Measurements from ENCODE around the gene PMCH.
"Not testable (repeated sequence)": the region's sequence is repeated elsewhere in the genome, so short reads cannot be mapped to it uniquely, and the experiment has no call there.

The PMCH gene, protein sequence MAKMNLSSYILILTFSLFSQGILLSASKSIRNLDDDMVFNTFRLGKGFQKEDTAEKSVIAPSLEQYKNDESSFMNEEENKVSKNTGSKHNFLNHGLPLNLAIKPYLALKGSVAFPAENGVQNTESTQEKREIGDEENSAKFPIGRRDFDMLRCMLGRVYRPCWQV

GRCh38 chr12:102197789-102198188 lies at the start of gene PMCH:
TSS of gene PMCH (minus strand) at chr12:102197833. CDS start at chr12:102197770, 63 bp downstream.
- no peak for FAIRE-seq

- FAIRE-seq = not testable (repeated sequence)
These were observed 43.2 kb upstream of the PMCH start for GRCh38 chr12:102240859-102241258.

DNA sequence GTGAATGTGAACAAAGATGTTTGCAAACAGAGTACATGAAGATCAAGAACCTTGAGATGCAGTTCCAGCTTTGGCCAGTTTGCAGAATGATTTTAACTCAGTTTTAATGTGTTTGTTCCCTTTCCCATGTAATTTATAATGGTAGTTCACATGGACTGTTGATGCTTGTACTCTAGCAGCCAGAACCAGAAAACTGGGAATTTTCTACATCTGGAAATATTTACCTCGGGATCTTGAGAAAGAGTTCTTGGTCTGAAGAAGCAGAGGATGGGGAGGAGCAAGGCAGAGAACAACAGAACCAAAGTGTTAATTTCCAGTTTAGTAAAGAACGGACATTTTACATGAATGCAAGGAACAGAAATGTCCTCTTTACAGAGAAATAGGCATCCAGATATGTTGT lies 37.0 kb upstream of the PMCH start:
- FAIRE-seq = no peak

GRCh38 chr12:102232446-102232845 lies 34.8 kb upstream of the PMCH start:
- no peak for FAIRE-seq

GRCh38 chr12:102232036-102232435 lies 34.4 kb upstream of the PMCH start:
- FAIRE-seq = no peak

DNA sequence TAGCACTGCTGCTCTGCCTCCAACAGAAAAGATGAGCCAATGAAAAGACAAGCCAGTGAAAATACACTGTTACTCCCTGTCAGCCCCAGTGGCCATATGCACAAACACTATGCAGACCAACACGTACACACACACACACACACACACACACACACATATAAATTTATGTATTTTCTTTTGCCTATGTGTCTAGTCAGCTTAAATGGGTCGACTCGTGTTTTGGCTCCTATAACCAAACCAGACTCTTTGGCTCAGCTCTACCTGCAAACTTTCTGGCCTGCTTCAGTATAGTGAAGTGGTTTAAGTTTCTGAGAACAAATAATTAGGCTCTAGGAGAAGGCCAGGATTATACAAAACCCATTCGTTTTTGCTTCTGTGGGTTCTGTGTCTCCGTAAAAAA lies 30.3 kb upstream of the PMCH start:
- FAIRE-seq = no peak

DNA sequence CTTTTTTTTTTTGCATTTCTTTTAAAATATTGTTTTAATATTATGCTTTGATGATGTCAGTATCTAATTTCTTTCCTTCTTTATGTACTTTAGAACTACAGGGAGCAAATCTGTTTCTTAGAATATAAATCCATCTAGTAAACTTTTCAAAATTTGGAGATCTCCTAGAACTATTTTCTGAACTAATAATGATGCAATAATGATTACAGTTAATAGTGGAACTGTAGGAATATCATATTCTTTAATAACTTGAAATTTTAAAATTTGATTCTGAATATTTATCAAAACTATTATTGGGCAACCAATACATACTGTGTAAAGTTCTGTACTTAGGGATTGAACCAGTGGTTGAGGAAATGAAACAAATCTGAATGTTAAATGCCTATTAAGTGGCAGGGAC lies 23.1 kb upstream of the PMCH start:
- no peak for FAIRE-seq

DNA sequence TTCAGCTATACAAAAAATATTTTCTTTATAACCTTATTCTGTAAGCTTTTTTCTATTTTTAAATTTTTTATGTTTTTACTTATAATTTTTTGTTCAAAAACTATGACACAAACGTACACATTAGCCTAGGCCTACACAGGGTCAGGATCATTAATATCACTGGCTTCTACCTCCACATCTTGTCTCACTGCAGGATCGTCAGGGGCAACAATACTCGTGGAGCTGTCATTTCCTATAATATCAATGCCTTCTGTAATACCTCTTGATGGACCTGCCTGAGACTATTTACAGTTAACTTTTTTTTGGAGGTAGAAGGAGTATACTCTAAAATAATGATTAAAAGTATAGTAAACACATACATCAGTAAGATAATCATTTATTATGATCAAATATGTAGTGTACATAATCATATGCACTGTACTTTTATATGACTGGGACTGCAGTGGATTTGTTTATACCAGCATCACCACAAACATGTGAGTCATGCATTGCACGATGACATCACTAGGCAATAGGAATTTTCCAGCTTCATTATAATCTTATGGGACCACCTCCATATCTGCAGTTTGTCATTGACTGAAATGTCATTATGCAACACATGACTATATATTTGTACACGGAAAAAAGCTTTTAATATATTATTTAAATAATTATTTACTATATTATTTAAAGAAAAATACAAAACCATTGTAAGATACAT lies 18.5 kb upstream of the PMCH start:
- no peak for FAIRE-seq

DNA sequence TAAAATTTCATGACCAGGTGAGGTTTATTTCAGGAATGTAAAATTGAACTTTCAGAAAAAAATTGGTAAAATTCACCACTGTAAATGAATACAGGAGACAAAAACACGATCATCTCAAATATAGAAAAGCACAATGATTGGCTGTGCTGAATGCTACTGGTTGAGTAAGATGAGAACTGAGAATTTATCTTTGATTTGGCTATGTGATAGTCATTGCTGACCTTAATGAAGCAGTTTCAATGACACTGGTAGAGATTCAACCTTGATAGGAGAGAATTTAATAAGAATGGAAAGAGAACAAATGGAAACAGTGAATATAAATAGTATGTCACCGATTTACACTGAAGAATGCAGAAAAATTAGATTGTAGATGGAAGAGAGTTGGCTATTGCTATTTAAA lies 6.4 kb upstream of the PMCH start:
- FAIRE-seq = no peak

DNA sequence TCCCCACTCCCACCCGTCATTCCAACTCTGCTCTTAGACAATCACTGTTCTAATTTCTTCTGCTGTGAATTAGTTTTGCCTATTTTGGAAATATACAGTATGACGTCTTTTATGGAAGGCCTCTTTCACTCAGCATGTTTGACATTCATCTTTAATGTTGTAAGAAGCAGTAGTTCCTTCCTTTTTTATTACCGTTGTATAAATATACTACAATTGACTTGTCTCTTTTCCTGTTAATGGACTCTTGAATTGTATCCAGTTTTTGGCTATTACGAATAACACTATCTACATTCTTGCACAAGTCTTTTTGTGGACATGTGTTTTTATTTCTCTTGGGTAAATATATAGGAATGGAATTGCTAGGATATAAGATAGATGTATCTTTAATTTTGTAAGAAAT lies 4.9 kb upstream of the PMCH start:
- FAIRE-seq = no peak

DNA sequence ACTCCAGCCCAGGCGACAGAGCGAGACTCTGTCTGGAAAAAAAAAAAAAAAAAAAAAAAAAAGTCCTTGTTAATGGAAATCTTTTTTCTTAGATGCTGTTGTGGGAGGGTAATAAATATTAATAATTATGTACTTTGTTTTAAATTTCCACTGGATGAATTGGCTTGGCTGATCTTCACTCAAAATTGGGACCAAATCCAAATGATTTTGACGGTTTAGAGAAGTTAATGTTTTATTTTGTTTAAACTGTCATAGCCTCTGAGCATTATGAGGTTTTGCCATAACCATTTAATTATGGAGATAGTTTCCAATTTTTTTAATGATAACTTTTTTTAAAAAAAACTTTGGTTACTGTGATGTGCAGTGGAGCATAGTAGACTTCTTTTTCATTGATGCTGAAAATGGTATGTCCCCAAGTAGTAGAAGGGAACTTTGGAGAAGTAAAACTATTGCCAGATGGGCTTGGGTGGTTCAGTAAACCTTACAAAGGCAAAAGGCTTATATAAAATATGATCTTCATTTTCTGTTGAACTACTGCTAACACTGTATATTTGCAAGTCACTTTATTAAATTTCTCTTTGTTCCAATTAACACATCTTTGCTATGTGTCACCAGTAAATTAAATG lies 3.9 kb upstream of the PMCH start:
- FAIRE-seq = no peak

DNA sequence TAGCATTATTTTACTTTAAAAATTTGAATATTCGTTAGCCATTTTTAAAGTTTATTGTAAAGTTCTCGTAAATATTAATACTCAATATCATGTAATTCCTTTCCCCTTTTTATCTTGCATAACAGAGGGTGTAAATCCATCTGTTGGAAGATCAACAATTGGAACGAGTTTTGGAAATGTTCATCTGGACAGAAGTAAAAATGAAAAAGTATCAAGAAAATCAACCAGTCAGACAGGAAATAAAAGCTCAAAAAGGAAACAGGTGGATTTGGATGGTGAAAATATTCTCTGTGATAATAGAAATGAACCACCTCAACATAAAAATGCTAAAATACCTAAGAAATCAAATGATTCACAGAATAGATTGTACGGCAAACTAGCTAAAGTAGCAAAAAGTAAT lies 1.8 kb downstream of the PMCH start:
- FAIRE-seq = no peak

DNA sequence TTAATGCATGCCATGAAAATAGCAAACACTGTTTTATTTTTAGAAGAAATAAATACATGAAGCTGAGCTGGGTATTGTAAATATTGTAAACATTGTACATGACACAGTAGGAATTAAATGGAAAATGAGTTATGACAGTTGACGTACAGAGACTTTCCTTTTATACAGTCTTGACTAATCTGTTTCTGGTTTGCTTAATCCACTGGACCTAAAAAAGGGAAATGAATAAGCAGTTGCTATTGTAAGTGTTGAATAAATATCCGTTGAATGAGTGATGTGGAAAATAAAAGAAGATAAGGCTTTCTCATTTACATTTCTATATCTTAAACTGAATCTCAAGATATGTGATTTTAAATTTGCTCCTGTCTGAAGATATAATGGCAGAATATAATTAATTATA lies 15.0 kb downstream of the PMCH start:
- no peak for FAIRE-seq

- FAIRE-seq = no peak
These were observed 22.9 kb downstream of the PMCH start for GRCh38 chr12:102174761-102175160.

GRCh38 chr12:102174117-102174516 lies 23.5 kb downstream of the PMCH start:
- no peak for FAIRE-seq

GRCh38 chr12:102172436-102172835 lies 25.2 kb downstream of the PMCH start:
- no peak for FAIRE-seq

DNA sequence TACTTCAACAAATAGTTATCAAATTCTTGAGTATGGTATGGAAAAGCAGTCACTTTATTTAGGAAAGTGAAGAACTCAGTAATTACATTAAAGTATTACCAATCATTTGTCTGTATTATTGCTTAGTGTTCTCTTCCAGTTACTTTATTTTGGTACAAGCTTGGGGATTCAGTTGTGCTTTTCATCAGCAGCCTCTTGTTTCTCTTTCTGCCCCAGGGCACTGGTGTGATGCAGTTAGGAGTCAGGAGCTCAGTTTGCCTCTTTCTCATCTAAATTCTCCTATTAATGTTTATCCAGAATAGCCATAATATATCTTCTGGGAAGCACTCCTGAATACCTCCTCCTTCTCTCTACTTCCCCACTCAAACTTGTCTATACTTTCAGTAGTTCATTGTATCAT lies 25.7 kb downstream of the PMCH start:
- no peak for FAIRE-seq

- FAIRE-seq = peak; percentile 7
These were observed 27.6 kb downstream of the PMCH start for GRCh38 chr12:102169922-102170621.

GRCh38 chr12:102167821-102168604 lies 29.6 kb downstream of the PMCH start:
- FAIRE-seq = no peak

GRCh38 chr12:102163383-102163782 lies 34.2 kb downstream of the PMCH start:
- FAIRE-seq = no peak

- not testable (repeated sequence) for FAIRE-seq
These were observed 42.4 kb downstream of the PMCH start for GRCh38 chr12:102155206-102155605.

- not testable (repeated sequence) for FAIRE-seq
These were observed 50.5 kb downstream of the PMCH start for GRCh38 chr12:102147062-102147587.
